WTC11 (cell line): Measurements from ENCODE around the gene CAV3. TPM values are rescaled to one million over a fixed set of nuclear protein-coding genes. Genes with fewer than 3 reads are reported as not detected.

Experiments
- ATAC-seq: fragments of 200-7000 bp; cut with Tn5 transposase; 2 replicates; pipeline ENCODE4 v1.10.0; 2021; ENCODE audit warnings: mild to moderate bottlenecking, moderate library complexity
- CTCF ChIA-PET: fragments of 300-600 bp; sonication (Branson Sonifier 250); formaldehyde crosslinking; loops from one replicate; lab custom pipeline; 2021; ENCODE audit warnings: antibody characterized with exemption; lab: Charles Lee
- POLR2A ChIA-PET: fragments of 350-600 bp; sonication (Branson Sonifier 250); formaldehyde crosslinking; loops from one replicate; lab custom pipeline; 2021; ENCODE audit warnings: antibody characterized with exemption; lab: Charles Lee
- DNase-seq: peaks from one replicate; pipeline ENCODE4 v3.0.0; 2021; ENCODE audit warnings: low spot score
- H3K27ac Mint-ChIP-seq: 2 replicates; pipeline ENCODE4 v1.8.0; 2021; ENCODE audit warnings: mixed read lengths
- H3K27me3 Mint-ChIP-seq: 2 replicates; pipeline ENCODE4 v1.8.0; 2021; ENCODE audit warnings: low read depth, mild to moderate bottlenecking, moderate library complexity, mixed read lengths
- H3K36me3 Mint-ChIP-seq: 2 replicates; pipeline ENCODE4 v1.8.0; 2021; ENCODE audit warnings: mixed read lengths
- H3K4me1 Mint-ChIP-seq: 2 replicates; pipeline ENCODE4 v1.8.0; 2022; ENCODE audit warnings: mixed read lengths
- H3K4me3 Mint-ChIP-seq: 2 replicates; pipeline ENCODE4 v1.8.0; 2021; ENCODE audit warnings: mild to moderate bottlenecking, moderate library complexity, mixed read lengths
- H3K9me3 Mint-ChIP-seq: 2 replicates; pipeline ENCODE4 v1.8.0; 2021; ENCODE audit warnings: mixed read lengths
- CBFB ChIP-seq: sonication (generic); formaldehyde crosslinking; IDR thresholded peaks from 2 replicates; pipeline ENCODE4 v1.8.1; 2022; ENCODE audit warnings: mild to moderate bottlenecking, low read depth, missing genetic modification reagents
- HMGA2 ChIP-seq: fragments of 250-450 bp; sonication (Bioruptor Pico); IDR thresholded peaks from 2 replicates; pipeline ENCODE4 v1.4.0; 2021; ENCODE audit warnings: mild to moderate bottlenecking, moderate library complexity
- JUN ChIP-seq: sonication (generic); formaldehyde crosslinking; IDR thresholded peaks from 2 replicates; pipeline ENCODE4 v1.8.0; 2023; ENCODE audit warnings: mild to moderate bottlenecking, missing genetic modification reagents
- NFATC4 ChIP-seq: fragments of 250-450 bp; sonication (Bioruptor Pico); IDR thresholded peaks from 2 replicates; pipeline ENCODE4 v1.9.0; 2021; ENCODE audit warnings: mild to moderate bottlenecking
- OVOL2 ChIP-seq: fragments of 250-450 bp; sonication (Bioruptor Pico); IDR thresholded peaks from 2 replicates; pipeline ENCODE4 v1.9.0; 2021; ENCODE audit warnings: mild to moderate bottlenecking, borderline replicate concordance
- RORB ChIP-seq: fragments of 250-450 bp; sonication (Bioruptor Pico); IDR thresholded peaks from 2 replicates; pipeline ENCODE4 v1.9.0; 2021; ENCODE audit warnings: mild to moderate bottlenecking
- ZNF121 ChIP-seq: sonication (generic); formaldehyde crosslinking; IDR thresholded peaks from 2 replicates; pipeline ENCODE4 v1.8.0; 2023; ENCODE audit warnings: missing genetic modification reagents
- ZNF138 ChIP-seq: sonication (generic); formaldehyde crosslinking; conservative IDR thresholded peaks from 2 replicates; pipeline ENCODE4 v1.8.1; 2022; ENCODE audit warnings: mild to moderate bottlenecking, moderate library complexity, missing genetic modification reagents
- ZNF232 ChIP-seq: sonication (generic); formaldehyde crosslinking; IDR thresholded peaks from 2 replicates; pipeline ENCODE4 v1.8.0; 2022; ENCODE audit warnings: mild to moderate bottlenecking, missing genetic modification reagents
- total RNA-seq: library from RNA; stranded (reverse); gene quantifications from 3 replicates; pipeline ENCODE4 v1.2.3, GENCODE V29; 2021
- TF ChIP-seq, protein P1 (sequence below): fragments of 200-600 bp; IDR thresholded peaks from 2 replicates; pipeline ENCODE4 v1.8.0; 2022; ENCODE audit warnings: antibody characterized with exemption
- TF ChIP-seq, protein P2 (sequence below): sonication (generic); formaldehyde crosslinking; IDR thresholded peaks from 2 replicates; pipeline ENCODE4 v1.8.1; 2023; ENCODE audit warnings: mild to moderate bottlenecking, missing genetic modification reagents, borderline replicate concordance
- TF ChIP-seq, protein P3 (sequence below): sonication (generic); formaldehyde crosslinking; IDR thresholded peaks from 2 replicates; pipeline ENCODE4 v1.8.1; 2022; ENCODE audit warnings: mild to moderate bottlenecking, missing genetic modification reagents, moderate library complexity, borderline replicate concordance
- TF ChIP-seq, protein P4 (sequence below): sonication (generic); formaldehyde crosslinking; conservative IDR thresholded peaks from 2 replicates; pipeline ENCODE4 v1.8.1; 2022; ENCODE audit warnings: mild to moderate bottlenecking, missing genetic modification reagents
- TF ChIP-seq, protein P5 (sequence below): sonication (generic); formaldehyde crosslinking; IDR thresholded peaks from 2 replicates; pipeline ENCODE4 v1.8.0; 2022; ENCODE audit warnings: missing genetic modification reagents
- TF ChIP-seq, protein P6 (sequence below): fragments of 250-450 bp; sonication (Bioruptor Pico); IDR thresholded peaks from 2 replicates; pipeline ENCODE4 v1.9.0; 2021; ENCODE audit warnings: mild to moderate bottlenecking

Gene CAV3
- total RNA-seq, 1 experiment from 2014 or later, result not detected

DNA sequence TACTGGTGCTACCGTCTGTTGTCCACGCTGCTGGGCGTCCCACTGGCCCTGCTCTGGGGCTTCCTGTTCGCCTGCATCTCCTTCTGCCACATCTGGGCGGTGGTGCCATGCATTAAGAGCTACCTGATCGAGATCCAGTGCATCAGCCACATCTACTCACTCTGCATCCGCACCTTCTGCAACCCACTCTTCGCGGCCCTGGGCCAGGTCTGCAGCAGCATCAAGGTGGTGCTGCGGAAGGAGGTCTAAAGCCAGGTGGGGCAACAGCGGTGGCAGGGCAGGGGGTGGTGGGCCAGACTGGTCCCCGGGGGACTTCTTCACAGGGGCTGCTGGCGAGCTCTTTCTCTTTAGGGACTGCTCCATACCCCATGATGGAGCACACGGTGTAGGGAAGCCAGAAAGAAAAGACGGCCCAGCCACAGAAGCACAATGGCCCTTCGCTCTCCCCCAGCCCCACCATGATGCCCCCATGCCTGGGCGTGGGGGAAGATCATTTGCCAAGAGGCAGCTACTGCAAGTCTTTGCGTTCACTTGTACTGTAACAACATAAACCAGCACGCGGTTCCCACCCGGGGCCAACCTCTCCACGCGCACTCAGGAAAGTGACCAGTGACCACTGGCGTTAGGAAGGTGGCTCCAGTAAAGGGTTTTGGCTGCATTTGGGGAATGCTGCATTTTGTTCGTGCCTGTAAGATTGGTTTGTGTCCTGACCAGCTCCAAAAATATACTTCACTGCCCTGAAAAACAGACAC is 12.2 kb downstream of the CAV3 start:
- Mint-ChIP-seq H3K9me3 (no peaks in the 10 kb centered on the region), H3K27me3 (peaks cover 3% of the 10 kb centered on the region; the same call in 1 of the 2 replicates), H3K27ac (no peak overlapping the region)
- POLR2A ChIA-PET, result no interaction called here
- DNase-seq, result no peak
- no peak for TF ChIP-seq OVOL2 (CRISPR knock-in tag)
- TF ChIP-seq, protein P1, sequence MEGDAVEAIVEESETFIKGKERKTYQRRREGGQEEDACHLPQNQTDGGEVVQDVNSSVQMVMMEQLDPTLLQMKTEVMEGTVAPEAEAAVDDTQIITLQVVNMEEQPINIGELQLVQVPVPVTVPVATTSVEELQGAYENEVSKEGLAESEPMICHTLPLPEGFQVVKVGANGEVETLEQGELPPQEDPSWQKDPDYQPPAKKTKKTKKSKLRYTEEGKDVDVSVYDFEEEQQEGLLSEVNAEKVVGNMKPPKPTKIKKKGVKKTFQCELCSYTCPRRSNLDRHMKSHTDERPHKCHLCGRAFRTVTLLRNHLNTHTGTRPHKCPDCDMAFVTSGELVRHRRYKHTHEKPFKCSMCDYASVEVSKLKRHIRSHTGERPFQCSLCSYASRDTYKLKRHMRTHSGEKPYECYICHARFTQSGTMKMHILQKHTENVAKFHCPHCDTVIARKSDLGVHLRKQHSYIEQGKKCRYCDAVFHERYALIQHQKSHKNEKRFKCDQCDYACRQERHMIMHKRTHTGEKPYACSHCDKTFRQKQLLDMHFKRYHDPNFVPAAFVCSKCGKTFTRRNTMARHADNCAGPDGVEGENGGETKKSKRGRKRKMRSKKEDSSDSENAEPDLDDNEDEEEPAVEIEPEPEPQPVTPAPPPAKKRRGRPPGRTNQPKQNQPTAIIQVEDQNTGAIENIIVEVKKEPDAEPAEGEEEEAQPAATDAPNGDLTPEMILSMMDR, result no peak
- no peak for TF ChIP-seq HMGA2 (CRISPR knock-in tag)
- TF ChIP-seq, protein P2, sequence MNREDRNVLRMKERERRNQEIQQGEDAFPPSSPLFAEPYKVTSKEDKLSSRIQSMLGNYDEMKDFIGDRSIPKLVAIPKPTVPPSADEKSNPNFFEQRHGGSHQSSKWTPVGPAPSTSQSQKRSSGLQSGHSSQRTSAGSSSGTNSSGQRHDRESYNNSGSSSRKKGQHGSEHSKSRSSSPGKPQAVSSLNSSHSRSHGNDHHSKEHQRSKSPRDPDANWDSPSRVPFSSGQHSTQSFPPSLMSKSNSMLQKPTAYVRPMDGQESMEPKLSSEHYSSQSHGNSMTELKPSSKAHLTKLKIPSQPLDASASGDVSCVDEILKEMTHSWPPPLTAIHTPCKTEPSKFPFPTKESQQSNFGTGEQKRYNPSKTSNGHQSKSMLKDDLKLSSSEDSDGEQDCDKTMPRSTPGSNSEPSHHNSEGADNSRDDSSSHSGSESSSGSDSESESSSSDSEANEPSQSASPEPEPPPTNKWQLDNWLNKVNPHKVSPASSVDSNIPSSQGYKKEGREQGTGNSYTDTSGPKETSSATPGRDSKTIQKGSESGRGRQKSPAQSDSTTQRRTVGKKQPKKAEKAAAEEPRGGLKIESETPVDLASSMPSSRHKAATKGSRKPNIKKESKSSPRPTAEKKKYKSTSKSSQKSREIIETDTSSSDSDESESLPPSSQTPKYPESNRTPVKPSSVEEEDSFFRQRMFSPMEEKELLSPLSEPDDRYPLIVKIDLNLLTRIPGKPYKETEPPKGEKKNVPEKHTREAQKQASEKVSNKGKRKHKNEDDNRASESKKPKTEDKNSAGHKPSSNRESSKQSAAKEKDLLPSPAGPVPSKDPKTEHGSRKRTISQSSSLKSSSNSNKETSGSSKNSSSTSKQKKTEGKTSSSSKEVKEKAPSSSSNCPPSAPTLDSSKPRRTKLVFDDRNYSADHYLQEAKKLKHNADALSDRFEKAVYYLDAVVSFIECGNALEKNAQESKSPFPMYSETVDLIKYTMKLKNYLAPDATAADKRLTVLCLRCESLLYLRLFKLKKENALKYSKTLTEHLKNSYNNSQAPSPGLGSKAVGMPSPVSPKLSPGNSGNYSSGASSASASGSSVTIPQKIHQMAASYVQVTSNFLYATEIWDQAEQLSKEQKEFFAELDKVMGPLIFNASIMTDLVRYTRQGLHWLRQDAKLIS, result no peak
- no peak for TF ChIP-seq ZNF232 (CRISPR knock-in tag)
- TF ChIP-seq, protein P3, sequence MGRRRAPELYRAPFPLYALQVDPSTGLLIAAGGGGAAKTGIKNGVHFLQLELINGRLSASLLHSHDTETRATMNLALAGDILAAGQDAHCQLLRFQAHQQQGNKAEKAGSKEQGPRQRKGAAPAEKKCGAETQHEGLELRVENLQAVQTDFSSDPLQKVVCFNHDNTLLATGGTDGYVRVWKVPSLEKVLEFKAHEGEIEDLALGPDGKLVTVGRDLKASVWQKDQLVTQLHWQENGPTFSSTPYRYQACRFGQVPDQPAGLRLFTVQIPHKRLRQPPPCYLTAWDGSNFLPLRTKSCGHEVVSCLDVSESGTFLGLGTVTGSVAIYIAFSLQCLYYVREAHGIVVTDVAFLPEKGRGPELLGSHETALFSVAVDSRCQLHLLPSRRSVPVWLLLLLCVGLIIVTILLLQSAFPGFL (CRISPR knock-in tag), result no peak
- no peak for TF ChIP-seq CBFB (CRISPR knock-in tag)
- TF ChIP-seq NFATC4 (CRISPR knock-in tag), result no peak
- no peak for TF ChIP-seq ZNF121
- TF ChIP-seq, all 79 proteins: peak for 0
- H3K4me1 Mint-ChIP-seq, result peaks cover 32% of the 10 kb centered on the region
- no peaks in the 10 kb centered on the region for H3K36me3 Mint-ChIP-seq
- no peak for ATAC-seq
- CTCF ChIA-PET, result interaction anchor here (0.6 to 2.5 kb wide), 4 partner anchors 10 to 82 kb away, joined by 3 to 11 read pairs (median 6); no protein-coding TSS in a partner anchor
- no peak overlapping the region for H3K4me3 Mint-ChIP-seq

DNA sequence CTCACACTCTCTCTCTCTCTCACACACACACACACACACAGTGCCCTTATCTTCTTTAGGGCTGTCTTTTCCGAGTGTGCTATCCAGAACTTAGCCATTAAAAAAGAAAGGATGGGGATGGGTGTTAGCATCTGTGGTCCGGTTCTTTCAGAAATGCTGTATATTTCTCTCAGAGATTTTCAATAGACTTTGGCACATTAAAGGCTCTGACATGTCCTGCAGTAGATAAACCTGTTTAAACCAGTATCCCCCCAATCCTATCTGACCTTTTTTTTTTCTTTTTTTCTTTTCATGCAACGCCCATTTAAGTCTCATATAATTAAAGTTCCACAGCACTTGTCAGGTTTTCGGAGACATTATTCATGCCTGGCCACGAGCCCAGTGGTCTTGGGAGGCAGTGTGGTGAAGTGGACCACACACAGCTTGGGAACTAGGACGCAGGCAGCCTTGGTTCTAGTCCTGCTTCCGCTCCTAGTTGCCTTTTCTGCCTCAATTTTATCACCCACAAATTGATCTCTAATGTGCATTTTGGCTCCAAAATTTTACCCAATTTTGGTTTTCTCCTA is 13.3 kb downstream of the CAV3 start:
- CTCF ChIA-PET, result interaction anchor here (0.8 to 1.4 kb wide), 2 partner anchors 9 to 33 kb away, joined by 3 to 4 read pairs; no protein-coding TSS in a partner anchor
- Mint-ChIP-seq H3K4me3 (no peak overlapping the region), H3K4me1 (peaks cover 22% of the 10 kb centered on the region), H3K9me3 (no peaks in the 10 kb centered on the region), H3K27ac (no peak overlapping the region), H3K27me3 (peaks cover 3% of the 10 kb centered on the region; the same call in 1 of the 2 replicates), H3K36me3 (no peaks in the 10 kb centered on the region)
- POLR2A ChIA-PET, result no interaction called here
- ATAC-seq (no peak), DNase-seq (no peak)
- TF ChIP-seq JUN (CRISPR knock-in tag) (no peak), ZNF138 (CRISPR knock-in tag) (no peak), RORB (CRISPR knock-in tag) (no peak), ZNF121 (no peak)
- TF ChIP-seq, protein P4, sequence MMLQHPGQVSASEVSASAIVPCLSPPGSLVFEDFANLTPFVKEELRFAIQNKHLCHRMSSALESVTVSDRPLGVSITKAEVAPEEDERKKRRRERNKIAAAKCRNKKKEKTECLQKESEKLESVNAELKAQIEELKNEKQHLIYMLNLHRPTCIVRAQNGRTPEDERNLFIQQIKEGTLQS (CRISPR knock-in tag), result no peak
- TF ChIP-seq, protein P2, result no peak
- TF ChIP-seq, protein P5, sequence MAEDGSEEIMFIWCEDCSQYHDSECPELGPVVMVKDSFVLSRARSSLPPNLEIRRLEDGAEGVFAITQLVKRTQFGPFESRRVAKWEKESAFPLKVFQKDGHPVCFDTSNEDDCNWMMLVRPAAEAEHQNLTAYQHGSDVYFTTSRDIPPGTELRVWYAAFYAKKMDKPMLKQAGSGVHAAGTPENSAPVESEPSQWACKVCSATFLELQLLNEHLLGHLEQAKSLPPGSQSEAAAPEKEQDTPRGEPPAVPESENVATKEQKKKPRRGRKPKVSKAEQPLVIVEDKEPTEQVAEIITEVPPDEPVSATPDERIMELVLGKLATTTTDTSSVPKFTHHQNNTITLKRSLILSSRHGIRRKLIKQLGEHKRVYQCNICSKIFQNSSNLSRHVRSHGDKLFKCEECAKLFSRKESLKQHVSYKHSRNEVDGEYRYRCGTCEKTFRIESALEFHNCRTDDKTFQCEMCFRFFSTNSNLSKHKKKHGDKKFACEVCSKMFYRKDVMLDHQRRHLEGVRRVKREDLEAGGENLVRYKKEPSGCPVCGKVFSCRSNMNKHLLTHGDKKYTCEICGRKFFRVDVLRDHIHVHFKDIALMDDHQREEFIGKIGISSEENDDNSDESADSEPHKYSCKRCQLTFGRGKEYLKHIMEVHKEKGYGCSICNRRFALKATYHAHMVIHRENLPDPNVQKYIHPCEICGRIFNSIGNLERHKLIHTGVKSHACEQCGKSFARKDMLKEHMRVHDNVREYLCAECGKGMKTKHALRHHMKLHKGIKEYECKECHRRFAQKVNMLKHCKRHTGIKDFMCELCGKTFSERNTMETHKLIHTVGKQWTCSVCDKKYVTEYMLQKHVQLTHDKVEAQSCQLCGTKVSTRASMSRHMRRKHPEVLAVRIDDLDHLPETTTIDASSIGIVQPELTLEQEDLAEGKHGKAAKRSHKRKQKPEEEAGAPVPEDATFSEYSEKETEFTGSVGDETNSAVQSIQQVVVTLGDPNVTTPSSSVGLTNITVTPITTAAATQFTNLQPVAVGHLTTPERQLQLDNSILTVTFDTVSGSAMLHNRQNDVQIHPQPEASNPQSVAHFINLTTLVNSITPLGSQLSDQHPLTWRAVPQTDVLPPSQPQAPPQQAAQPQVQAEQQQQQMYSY (CRISPR knock-in tag), result no peak
- TF ChIP-seq, protein P6, sequence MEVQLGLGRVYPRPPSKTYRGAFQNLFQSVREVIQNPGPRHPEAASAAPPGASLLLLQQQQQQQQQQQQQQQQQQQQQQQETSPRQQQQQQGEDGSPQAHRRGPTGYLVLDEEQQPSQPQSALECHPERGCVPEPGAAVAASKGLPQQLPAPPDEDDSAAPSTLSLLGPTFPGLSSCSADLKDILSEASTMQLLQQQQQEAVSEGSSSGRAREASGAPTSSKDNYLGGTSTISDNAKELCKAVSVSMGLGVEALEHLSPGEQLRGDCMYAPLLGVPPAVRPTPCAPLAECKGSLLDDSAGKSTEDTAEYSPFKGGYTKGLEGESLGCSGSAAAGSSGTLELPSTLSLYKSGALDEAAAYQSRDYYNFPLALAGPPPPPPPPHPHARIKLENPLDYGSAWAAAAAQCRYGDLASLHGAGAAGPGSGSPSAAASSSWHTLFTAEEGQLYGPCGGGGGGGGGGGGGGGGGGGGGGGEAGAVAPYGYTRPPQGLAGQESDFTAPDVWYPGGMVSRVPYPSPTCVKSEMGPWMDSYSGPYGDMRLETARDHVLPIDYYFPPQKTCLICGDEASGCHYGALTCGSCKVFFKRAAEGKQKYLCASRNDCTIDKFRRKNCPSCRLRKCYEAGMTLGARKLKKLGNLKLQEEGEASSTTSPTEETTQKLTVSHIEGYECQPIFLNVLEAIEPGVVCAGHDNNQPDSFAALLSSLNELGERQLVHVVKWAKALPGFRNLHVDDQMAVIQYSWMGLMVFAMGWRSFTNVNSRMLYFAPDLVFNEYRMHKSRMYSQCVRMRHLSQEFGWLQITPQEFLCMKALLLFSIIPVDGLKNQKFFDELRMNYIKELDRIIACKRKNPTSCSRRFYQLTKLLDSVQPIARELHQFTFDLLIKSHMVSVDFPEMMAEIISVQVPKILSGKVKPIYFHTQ (CRISPR knock-in tag), result no peak
